DOHH2 (cell line): Measurements from ENCODE around the gene TREX2.

Source experiments
- H3F3A ChIP-seq: fragments of 200-600 bp; sonication (generic), shearing (Covaris generic); 2 replicates; pipeline ENCODE4 v1.6.0; 2016; ENCODE audit warnings: antibody characterized with exemption, mild to moderate bottlenecking; ENCODE audit not compliant: control insufficient read depth, insufficient read depth
- H3K27ac ChIP-seq: fragments of 200-600 bp; sonication (generic); 2 replicates; pipeline ENCODE4 v1.5.1; 2014; ENCODE audit warnings: low read depth, mild to moderate bottlenecking, low read length, moderate library complexity
- H3K27me3 ChIP-seq: fragments of 200-600 bp; sonication (generic); 2 replicates; pipeline ENCODE4 v1.6.1; 2014; ENCODE audit warnings: mild to moderate bottlenecking, low read length, mixed read lengths; ENCODE audit not compliant: control insufficient read depth
- H3K36me3 ChIP-seq: fragments of 200-600 bp; sonication (generic); 2 replicates; pipeline ENCODE4 v1.6.1; 2014; ENCODE audit warnings: mild to moderate bottlenecking, low read length, moderate library complexity, mixed read lengths; ENCODE audit not compliant: control insufficient read depth
- H3K4me1 ChIP-seq: fragments of 200-600 bp; sonication (generic); 2 replicates; pipeline ENCODE4 v1.6.1; 2014; ENCODE audit warnings: mild to moderate bottlenecking, low read length, mixed read lengths; ENCODE audit not compliant: control insufficient read depth
- H3K4me2 ChIP-seq: fragments of 200-600 bp; sonication (generic); 2 replicates; pipeline ENCODE4 v1.6.0; 2014; ENCODE audit warnings: mild to moderate bottlenecking, low read length, moderate library complexity
- H3K4me3 ChIP-seq: fragments of 200-600 bp; sonication (generic); 2 replicates; pipeline ENCODE4 v1.5.1; 2014; ENCODE audit warnings: mild to moderate bottlenecking, low read length, mixed read lengths
- H3K79me2 ChIP-seq: fragments of 200-600 bp; sonication (generic); 2 replicates; pipeline ENCODE4 v1.6.1; 2014; ENCODE audit warnings: mild to moderate bottlenecking, low read length, mixed read lengths; ENCODE audit not compliant: control insufficient read depth
- H3K9me2 ChIP-seq: fragments of 200-600 bp; sonication (generic); replicated peaks from 2 replicates; pipeline ENCODE4 v1.6.1; 2014; ENCODE audit warnings: mild to moderate bottlenecking, low read length, mixed read lengths; ENCODE audit not compliant: control insufficient read depth
- H3K9me3 ChIP-seq: fragments of 200-600 bp; sonication (generic); 2 replicates; pipeline ENCODE4 v1.6.1; 2014; ENCODE audit warnings: antibody characterized with exemption, low read length, mixed read lengths; ENCODE audit not compliant: control insufficient read depth, insufficient read depth
- H4K20me1 ChIP-seq: fragments of 200-600 bp; sonication (generic); 2 replicates; pipeline ENCODE4 v1.6.0; 2014; ENCODE audit warnings: low read depth, mild to moderate bottlenecking, antibody characterized with exemption, low read length, moderate library complexity; ENCODE audit not compliant: control insufficient read depth, insufficient read depth
- EZH2phosphoT487 ChIP-seq: fragments of 200-600 bp; sonication (generic); IDR thresholded peaks from 2 replicates; pipeline ENCODE4 v1.6.1; 2017; ENCODE audit warnings: borderline replicate concordance, mild to moderate bottlenecking, antibody characterized with exemption, low read length, moderate library complexity, mixed read lengths
- TF ChIP-seq, protein P1 (sequence below): fragments of 200-600 bp; sonication (generic); IDR thresholded peaks from one replicate; pipeline ENCODE4 v1.5.1; 2014; ENCODE audit warnings: antibody characterized with exemption, mild to moderate bottlenecking, low read depth, low read length; ENCODE audit not compliant: poor library complexity, severe bottlenecking

TREX2 gene

DNA sequence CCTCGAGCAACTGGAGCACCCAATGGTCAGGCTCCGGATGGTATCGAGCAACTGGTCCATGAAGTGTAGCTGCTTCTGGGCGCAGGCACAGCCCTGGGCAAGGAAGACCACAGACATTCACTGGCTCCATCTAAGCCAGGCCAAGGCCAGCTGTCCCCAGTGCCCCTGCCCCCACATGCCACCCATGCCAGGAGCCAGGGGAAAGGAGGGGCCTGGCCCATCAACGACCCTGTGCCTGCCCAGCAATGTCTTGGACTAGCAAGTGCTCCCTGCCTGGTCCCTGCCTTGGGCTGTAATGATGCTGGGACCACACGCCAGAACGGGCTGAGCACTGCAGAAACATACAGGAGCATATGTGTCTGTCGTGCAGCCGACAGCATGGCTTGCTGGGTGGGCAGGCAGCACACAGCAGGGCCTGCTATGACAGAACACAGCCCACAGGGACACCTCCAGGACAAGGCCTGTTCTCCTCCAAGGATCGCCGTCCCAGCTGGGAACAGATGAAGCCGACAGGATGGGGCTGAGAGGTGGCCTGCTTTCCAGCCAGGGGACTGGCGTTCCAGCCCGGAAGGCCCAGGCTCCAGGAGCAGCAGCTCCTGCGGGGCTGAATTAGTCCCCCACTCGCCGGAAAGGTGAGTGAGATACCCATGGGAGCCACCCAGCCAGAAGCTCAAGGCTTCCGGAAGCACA lies 11.4 kb upstream of the TREX2 start:
- TF ChIP-seq, protein P1, sequence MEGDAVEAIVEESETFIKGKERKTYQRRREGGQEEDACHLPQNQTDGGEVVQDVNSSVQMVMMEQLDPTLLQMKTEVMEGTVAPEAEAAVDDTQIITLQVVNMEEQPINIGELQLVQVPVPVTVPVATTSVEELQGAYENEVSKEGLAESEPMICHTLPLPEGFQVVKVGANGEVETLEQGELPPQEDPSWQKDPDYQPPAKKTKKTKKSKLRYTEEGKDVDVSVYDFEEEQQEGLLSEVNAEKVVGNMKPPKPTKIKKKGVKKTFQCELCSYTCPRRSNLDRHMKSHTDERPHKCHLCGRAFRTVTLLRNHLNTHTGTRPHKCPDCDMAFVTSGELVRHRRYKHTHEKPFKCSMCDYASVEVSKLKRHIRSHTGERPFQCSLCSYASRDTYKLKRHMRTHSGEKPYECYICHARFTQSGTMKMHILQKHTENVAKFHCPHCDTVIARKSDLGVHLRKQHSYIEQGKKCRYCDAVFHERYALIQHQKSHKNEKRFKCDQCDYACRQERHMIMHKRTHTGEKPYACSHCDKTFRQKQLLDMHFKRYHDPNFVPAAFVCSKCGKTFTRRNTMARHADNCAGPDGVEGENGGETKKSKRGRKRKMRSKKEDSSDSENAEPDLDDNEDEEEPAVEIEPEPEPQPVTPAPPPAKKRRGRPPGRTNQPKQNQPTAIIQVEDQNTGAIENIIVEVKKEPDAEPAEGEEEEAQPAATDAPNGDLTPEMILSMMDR, result no peak
- no peak for TF ChIP-seq EZH2phosphoT487
- Histone ChIP-seq H3K9me2 (no peaks in the 10 kb centered on the region), H3F3A (no peaks in the 10 kb centered on the region)

DNA sequence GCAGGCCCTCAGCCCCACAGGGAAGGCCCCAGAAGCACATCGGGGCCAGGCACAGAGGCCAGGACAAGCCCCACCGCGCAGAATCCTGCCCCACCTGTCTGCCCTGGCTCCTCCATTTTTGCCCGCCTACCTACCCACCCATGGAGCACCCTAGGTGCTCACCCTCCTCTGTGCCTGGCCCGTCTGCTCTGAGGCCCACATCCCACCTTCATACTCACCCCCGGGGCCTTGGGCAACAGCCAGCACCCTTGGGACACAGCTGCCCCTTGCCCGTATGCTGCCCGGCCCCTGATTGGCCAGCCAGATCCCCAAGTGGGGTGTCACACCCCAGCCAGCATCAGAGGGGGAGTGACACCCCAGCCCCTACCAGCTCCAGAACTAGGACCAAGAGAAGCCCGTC lies 10.8 kb upstream of the TREX2 start:
- Histone ChIP-seq H3K4me2 (no peak overlapping the region), H3K27me3 (no peaks in the 10 kb centered on the region), H3K4me3 (no peak overlapping the region), H3K36me3 (peaks cover 12% of the 10 kb centered on the region), H3F3A (no peaks in the 10 kb centered on the region), H3K27ac (no peak overlapping the region), H4K20me1 (no peaks in the 10 kb centered on the region), H3K4me1 (no peaks in the 10 kb centered on the region), H3K79me2 (no peaks in the 10 kb centered on the region), H3K9me2 (no peaks in the 10 kb centered on the region), H3K9me3 (no peaks in the 10 kb centered on the region)
- TF ChIP-seq EZH2phosphoT487, result no peak
- TF ChIP-seq, protein P1, result no peak

More for the DNA sequence above, 11.4 kb upstream of the TREX2 start:
- Histone ChIP-seq H3K27ac (no peak overlapping the region), H3K4me2 (no peak overlapping the region), H3K27me3 (no peaks in the 10 kb centered on the region), H3K4me3 (no peak overlapping the region), H3K36me3 (peaks cover 12% of the 10 kb centered on the region), H3K4me1 (no peaks in the 10 kb centered on the region), H3K79me2 (no peaks in the 10 kb centered on the region), H3K9me3 (no peaks in the 10 kb centered on the region), H4K20me1 (no peaks in the 10 kb centered on the region)

DNA sequence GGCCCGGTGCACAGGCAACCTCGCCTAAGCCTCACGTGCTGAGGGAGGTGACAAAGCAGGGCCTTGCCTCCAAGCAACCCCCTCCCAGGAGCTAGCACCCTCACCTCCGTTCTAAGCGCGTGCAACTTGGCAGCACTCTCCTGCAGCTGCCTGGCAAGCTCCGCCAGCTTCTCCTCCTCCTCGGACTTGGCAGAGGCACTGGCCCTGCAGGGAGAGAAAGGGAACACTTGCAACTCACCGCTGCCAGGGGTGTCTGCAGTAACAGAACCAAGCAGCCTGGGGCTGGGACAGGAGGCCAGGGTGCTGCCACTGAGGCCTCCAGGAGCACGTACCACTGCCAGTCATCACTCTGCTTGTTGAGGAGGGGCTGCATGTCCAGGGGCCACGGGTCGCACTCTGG lies 10.3 kb upstream of the TREX2 start:
- no peaks in the 10 kb centered on the region for H3K27me3 ChIP-seq
- no peaks in the 10 kb centered on the region for H3K9me3 ChIP-seq
- H3K9me2 ChIP-seq, result no peaks in the 10 kb centered on the region
- H3K4me3 ChIP-seq, result no peak overlapping the region
- H3K27ac ChIP-seq, result no peak overlapping the region
- no peaks in the 10 kb centered on the region for H3K4me1 ChIP-seq
- H3K36me3 ChIP-seq, result peaks cover 12% of the 10 kb centered on the region
- H3K4me2 ChIP-seq, result no peak overlapping the region
- H4K20me1 ChIP-seq, result no peaks in the 10 kb centered on the region
- H3F3A ChIP-seq, result no peaks in the 10 kb centered on the region
- TF ChIP-seq EZH2phosphoT487, result no peak
- TF ChIP-seq, protein P1, result no peak
- H3K79me2 ChIP-seq, result no peaks in the 10 kb centered on the region
